Parathyroid adenoma (tissue), 2 donors: Measurements from ENCODE around the gene SFXN5.
"Not testable (repeated sequence)": the region's sequence is repeated elsewhere in the genome, so short reads cannot be mapped to it uniquely, and the experiment has no call there.

Source experiments
- H2AFZ ChIP-seq: fragments of 300-600 bp; sonication (generic); one replicate; pipeline ENCODE4 v1.7.0; 2017; ENCODE audit warnings: antibody characterized with exemption, mild to moderate bottlenecking
- H3K27ac ChIP-seq: fragments of 300-600 bp; sonication (generic); one replicate; pipeline ENCODE4 v1.7.0; 2017
- H3K27me3 ChIP-seq: fragments of 300-600 bp; sonication (generic); one replicate; pipeline ENCODE4 v1.7.0; 2017; ENCODE audit warnings: low read length; ENCODE audit not compliant: control insufficient read depth, insufficient read depth
- H3K36me3 ChIP-seq: fragments of 300-600 bp; sonication (generic); one replicate; pipeline ENCODE4 v1.7.0; 2017; ENCODE audit warnings: low read length; ENCODE audit not compliant: control insufficient read depth, insufficient read depth
- H3K4me1 ChIP-seq: fragments of 300-600 bp; sonication (generic); one replicate; pipeline ENCODE4 v1.7.0; 2017; ENCODE audit warnings: control low read depth
- H3K4me2 ChIP-seq: fragments of 300-600 bp; sonication (generic); one replicate; pipeline ENCODE4 v1.7.0; 2017; ENCODE audit warnings: low read length
- H3K4me3 ChIP-seq: fragments of 300-600 bp; sonication (generic); one replicate; pipeline ENCODE4 v1.7.0; 2017; ENCODE audit warnings: low read depth, low read length
- H3K79me2 ChIP-seq: fragments of 300-600 bp; sonication (generic); one replicate; pipeline ENCODE4 v1.7.0; 2017; ENCODE audit warnings: control low read depth
- H3K9ac ChIP-seq: fragments of 300-600 bp; sonication (generic); one replicate; pipeline ENCODE4 v1.7.0; 2017; ENCODE audit warnings: mild to moderate bottlenecking
- H3K9me3 ChIP-seq: fragments of 300-600 bp; sonication (generic); one replicate; pipeline ENCODE4 v1.7.0; 2017; ENCODE audit warnings: low read length; ENCODE audit not compliant: control insufficient read depth
- TF ChIP-seq, protein P1 (sequence below): fragments of 300-600 bp; sonication (generic); IDR thresholded peaks from one replicate; pipeline ENCODE4 v1.7.0; 2017; ENCODE audit warnings: antibody characterized with exemption, mild to moderate bottlenecking
- donor health status: primary hyperparathyroidism.

SFXN5 gene

DNA sequence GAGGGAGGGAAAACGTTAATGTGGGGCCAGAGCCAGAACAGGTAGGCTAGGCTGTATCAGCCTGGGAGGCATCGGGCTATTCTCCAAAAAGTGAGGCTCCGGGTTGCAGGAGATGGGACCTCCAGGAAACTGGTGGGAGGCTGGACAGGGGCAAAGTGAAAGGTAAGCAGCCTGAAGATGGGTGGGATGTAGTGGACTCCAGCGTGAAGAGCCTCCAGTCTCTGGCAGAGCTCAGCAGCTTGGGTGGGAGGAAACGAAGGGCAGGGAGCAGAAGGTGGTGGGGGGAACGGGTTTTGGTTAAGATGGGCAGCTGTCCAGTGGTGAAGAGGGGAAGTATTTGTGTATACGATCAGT lies 157.3 kb downstream of the SFXN5 start:
- no peaks in the 10 kb centered on the region for H3K27me3 ChIP-seq
- TF ChIP-seq, protein P1, sequence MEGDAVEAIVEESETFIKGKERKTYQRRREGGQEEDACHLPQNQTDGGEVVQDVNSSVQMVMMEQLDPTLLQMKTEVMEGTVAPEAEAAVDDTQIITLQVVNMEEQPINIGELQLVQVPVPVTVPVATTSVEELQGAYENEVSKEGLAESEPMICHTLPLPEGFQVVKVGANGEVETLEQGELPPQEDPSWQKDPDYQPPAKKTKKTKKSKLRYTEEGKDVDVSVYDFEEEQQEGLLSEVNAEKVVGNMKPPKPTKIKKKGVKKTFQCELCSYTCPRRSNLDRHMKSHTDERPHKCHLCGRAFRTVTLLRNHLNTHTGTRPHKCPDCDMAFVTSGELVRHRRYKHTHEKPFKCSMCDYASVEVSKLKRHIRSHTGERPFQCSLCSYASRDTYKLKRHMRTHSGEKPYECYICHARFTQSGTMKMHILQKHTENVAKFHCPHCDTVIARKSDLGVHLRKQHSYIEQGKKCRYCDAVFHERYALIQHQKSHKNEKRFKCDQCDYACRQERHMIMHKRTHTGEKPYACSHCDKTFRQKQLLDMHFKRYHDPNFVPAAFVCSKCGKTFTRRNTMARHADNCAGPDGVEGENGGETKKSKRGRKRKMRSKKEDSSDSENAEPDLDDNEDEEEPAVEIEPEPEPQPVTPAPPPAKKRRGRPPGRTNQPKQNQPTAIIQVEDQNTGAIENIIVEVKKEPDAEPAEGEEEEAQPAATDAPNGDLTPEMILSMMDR = no peak
- H3K4me2 ChIP-seq = no peak overlapping the region
- H3K27ac ChIP-seq = no peak overlapping the region
- no peaks in the 10 kb centered on the region for H3K9me3 ChIP-seq
- H3K4me1 ChIP-seq = no peaks in the 10 kb centered on the region
- H3K9ac ChIP-seq = no peak overlapping the region
- no peaks in the 10 kb centered on the region for H3K36me3 ChIP-seq
- H3K4me3 ChIP-seq = no peak overlapping the region
- H3K79me2 ChIP-seq = no peaks in the 10 kb centered on the region
- H2AFZ ChIP-seq = no peak overlapping the region

DNA sequence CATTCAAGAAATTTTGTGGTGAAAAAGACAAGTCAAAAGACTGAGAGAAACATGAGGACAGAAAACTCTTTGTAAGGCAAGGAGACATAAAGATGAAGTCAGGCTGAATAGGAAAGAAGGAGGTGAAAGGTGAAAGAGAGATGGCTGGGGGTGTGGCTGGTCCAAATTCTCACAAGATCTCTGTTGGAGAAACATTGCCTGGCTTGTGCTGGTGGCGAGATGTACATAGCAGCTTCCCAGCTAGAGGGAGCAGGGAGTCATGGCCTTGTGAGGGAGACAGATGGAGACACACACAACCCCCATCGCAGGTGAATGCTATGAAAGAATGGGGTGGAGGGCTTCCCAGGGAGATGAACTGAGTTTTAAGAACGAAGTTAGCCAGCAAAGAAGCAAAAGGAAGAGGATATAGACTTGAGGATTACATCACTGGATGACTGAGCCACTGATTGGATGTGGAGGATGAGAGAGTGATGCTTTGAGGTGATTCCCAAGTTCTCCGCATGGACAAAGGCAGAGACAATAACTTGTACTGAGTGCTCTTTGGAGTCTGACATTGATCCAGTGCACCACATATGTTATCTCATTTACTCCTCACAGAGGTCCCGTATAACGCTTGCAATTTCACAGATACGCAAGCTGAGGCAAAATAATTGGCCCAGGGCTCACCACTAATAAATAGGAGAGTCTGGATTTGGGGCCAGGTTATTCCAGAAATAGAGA lies 157.9 kb downstream of the SFXN5 start:
- Histone ChIP-seq H3K27me3 (no peaks in the 10 kb centered on the region), H3K79me2 (no peaks in the 10 kb centered on the region), H3K36me3 (no peaks in the 10 kb centered on the region), H3K4me2 (no peak overlapping the region), H3K9me3 (no peaks in the 10 kb centered on the region), H2AFZ (no peak overlapping the region), H3K9ac (no peak overlapping the region), H3K4me3 (no peak overlapping the region), H3K27ac (no peak overlapping the region), H3K4me1 (no peaks in the 10 kb centered on the region)
- TF ChIP-seq, protein P1 = no peak

DNA sequence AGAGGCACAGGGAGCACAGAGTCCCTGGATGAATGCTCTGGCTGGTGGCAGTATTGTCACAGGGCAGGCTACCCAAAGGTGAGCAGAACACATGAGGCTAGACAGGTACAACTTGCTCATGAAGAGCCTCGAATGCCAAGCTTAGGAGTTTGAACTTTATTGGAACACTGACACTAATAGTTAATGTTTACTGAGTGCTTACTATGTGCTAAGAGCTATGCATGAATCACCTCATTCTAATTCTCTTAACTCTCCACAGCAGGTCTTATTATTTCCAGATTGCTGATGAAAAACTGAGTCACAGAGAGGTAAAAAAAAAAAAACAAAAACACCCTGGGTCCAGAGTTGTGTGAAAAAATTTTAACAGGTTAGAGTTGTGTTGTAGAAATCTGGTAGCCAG lies 160.3 kb downstream of the SFXN5 start:
- Histone ChIP-seq H3K4me1 (no peaks in the 10 kb centered on the region), H3K4me3 (no peak overlapping the region), H3K79me2 (no peaks in the 10 kb centered on the region), H2AFZ (no peak overlapping the region), H3K9me3 (no peaks in the 10 kb centered on the region), H3K27me3 (no peaks in the 10 kb centered on the region), H3K36me3 (no peaks in the 10 kb centered on the region), H3K27ac (no peak overlapping the region), H3K4me2 (no peak overlapping the region), H3K9ac (no peak overlapping the region)
- TF ChIP-seq, protein P1 = no peak

DNA sequence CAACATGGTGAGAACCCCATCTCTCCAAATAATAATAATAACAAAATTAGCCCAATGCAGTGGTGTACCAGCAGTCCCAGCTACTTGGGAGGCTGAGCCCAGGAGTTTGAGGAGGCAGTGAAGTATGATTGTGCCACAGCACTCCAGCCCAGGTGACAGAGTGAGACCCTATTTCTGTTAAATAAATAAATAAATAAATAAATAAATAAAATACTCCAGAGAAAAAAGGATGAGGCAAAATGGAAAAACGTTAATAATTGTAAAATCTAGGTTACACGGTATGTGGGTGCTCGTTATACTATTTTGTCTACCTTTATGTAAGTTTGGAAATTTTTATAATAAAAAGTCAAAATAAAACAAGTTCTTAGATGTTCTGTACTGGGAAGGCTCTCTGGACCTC lies 162.8 kb downstream of the SFXN5 start:
- Histone ChIP-seq H3K36me3 (no peaks in the 10 kb centered on the region), H3K27ac (no peak overlapping the region), H2AFZ (no peak overlapping the region), H3K79me2 (no peaks in the 10 kb centered on the region), H3K27me3 (no peaks in the 10 kb centered on the region), H3K4me3 (no peak overlapping the region), H3K4me2 (no peak overlapping the region), H3K4me1 (no peaks in the 10 kb centered on the region), H3K9me3 (no peaks in the 10 kb centered on the region), H3K9ac (no peak overlapping the region)
- TF ChIP-seq, protein P1 = no peak

DNA sequence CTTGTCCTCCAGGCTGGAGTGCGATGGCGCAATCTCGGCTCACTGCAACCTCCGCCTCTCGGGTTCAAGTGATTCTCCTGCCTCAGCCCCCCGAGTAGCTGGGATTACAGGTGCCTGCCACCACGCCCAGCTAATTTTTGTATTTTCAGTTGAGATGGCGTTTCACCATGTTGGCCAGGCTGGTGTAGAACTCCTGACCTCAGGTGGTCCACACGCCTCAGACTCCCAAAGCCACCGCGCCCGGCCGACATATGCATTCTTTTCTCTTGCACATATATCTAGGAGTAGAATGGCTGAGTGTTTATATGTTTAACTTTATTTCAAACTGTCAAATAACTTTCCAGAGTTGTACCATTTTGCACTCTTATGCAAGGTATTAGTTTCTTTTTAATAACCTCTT lies 164.1 kb downstream of the SFXN5 start:
- H3K9ac ChIP-seq, H3K79me2 ChIP-seq, H3K27ac ChIP-seq, H3K4me1 ChIP-seq, H2AFZ ChIP-seq, H3K4me3 ChIP-seq, H3K36me3 ChIP-seq, H3K27me3 ChIP-seq, H3K9me3 ChIP-seq, H3K4me2 ChIP-seq: not testable (repeated sequence)
